K562 (cell line): ENCODE measurements around the gene RHEBL1. TPM values are rescaled to one million over a fixed set of nuclear protein-coding genes. Genes with fewer than 3 reads are reported as not detected.

Experiments used
- AFF4 ChIP-seq: sonication (generic); formaldehyde crosslinking; IDR thresholded peaks from 2 replicates; pipeline ENCODE4 v1.8.0; 2023; ENCODE audit warnings: mild to moderate bottlenecking, missing genetic modification reagents
- CEBPG ChIP-seq, 3 experiments: fragments of 200-800 bp in 1 of 3; sonication (Bioruptor generic) in 1 of 3; sonication (generic) in 1 of 3; formaldehyde crosslinking in 1 of 3; IDR thresholded peaks in 2 of 3; conservative IDR thresholded peaks in 1 of 3; 2 replicates each; pipeline versions ENCODE4 v1.6.1 to v1.8.0; 2016 to 2022; ENCODE audit warnings: missing compliant biosample characterization in 2 of 3, missing genetic modification characterization in 2 of 3, mild to moderate bottlenecking in 1 of 3, missing genetic modification reagents in 1 of 3
- EGR1 ChIP-seq: fragments of 450-650 bp; conservative IDR thresholded peaks from 2 replicates; pipeline ENCODE4 v1.6.1; 2017; ENCODE audit warnings: mild to moderate bottlenecking
- HSF4 ChIP-seq: fragments of 250-450 bp; sonication (Bioruptor Pico); IDR thresholded peaks from 2 replicates; pipeline ENCODE4 v2.1.2; 2022; ENCODE audit warnings: mild to moderate bottlenecking, moderate library complexity, borderline replicate concordance
- IFI16 ChIP-seq: fragments of 250-450 bp; sonication (Bioruptor Pico); IDR thresholded peaks from 2 replicates; pipeline ENCODE4 v2.1.2; 2022; ENCODE audit warnings: mild to moderate bottlenecking, inconsistent platforms
- KDM1A ChIP-seq, 2 experiments: fragments of 450-650 bp; IDR thresholded peaks; 2 replicates each; pipeline ENCODE4 v1.6.1; 2016; ENCODE audit warnings: mild to moderate bottlenecking in 2 of 2
- PHTF2 ChIP-seq: fragments of 250-450 bp; sonication (Bioruptor Pico); IDR thresholded peaks from 2 replicates; pipeline ENCODE4 v1.5.0; 2021; ENCODE audit warnings: mild to moderate bottlenecking
- THRAP3 ChIP-seq: fragments of 450-650 bp; IDR thresholded peaks from 2 replicates; pipeline ENCODE4 v1.6.1; 2016; ENCODE audit warnings: mild to moderate bottlenecking, inconsistent platforms, borderline replicate concordance
- YY1 ChIP-seq, 3 experiments: IDR thresholded peaks; 2 replicates each; pipeline ENCODE4 v1.6.1; 2011; ENCODE audit warnings: low read length in 2 of 3, mild to moderate bottlenecking in 2 of 3, moderate library complexity in 2 of 3, borderline replicate concordance in 1 of 3, control low read depth in 1 of 3, low read depth in 1 of 3; ENCODE audit not compliant: insufficient read depth in 3 of 3, insufficient replicate concordance in 2 of 3, control insufficient read depth in 1 of 3, insufficient read length in 1 of 3; ENCODE audit errors: extremely low read depth in 1 of 3
- ZNF232 ChIP-seq: sonication (generic); formaldehyde crosslinking; IDR thresholded peaks from 2 replicates; pipeline ENCODE4 v1.8.0; 2022; ENCODE audit warnings: mild to moderate bottlenecking, missing genetic modification reagents
- ZNF696 ChIP-seq: fragments of 250-450 bp; sonication (Bioruptor Pico); conservative IDR thresholded peaks from 2 replicates; pipeline ENCODE4 v1.4.0; 2020; ENCODE audit warnings: mild to moderate bottlenecking, moderate library complexity
- ZNF75A ChIP-seq: fragments of 450-650 bp; formaldehyde crosslinking; IDR thresholded peaks from 2 replicates; pipeline ENCODE4 v1.4.0; 2020; ENCODE audit warnings: mild to moderate bottlenecking
- polyA plus RNA-seq, 8 experiments: library from polyadenylated mRNA; depleted of rRNA in 4 of 8; stranded (reverse) in 5 of 8; unstranded in 3 of 8; fragments of >200 nt; fragmentation: Nextera tagmentation in 2 of 8; fragmentation: Illumina TruSeq in 1 of 8; extraction: Ambion mirVana in 2 of 8; extraction: Trizol in 1 of 8; gene quantifications; 2 replicates each; pipeline versions ENCODE4 v1.2.1 to v1.2.3, GENCODE V29; 2011 to 2014; ENCODE audit warnings: inconsistent platforms in 1 of 8, missing spikeins in 1 of 8
- total RNA-seq, 7 experiments: library from RNA; depleted of rRNA in 6 of 7; stranded (reverse); fragments of >200 nt in 6 of 7; fragmentation: Illumina TruSeq in 2 of 7; extraction: Trizol in 2 of 7; gene quantifications; 2 replicates each; pipeline versions ENCODE4 v1.2.1 to v1.2.3, GENCODE V29; 2011 to 2021; ENCODE audit warnings: low replicate concordance in 1 of 7
- TF ChIP-seq, protein P1 (sequence below), 2 experiments: fragments of 450-650 bp; IDR thresholded peaks; 2 replicates each; pipeline ENCODE4 v1.6.1; 2016
- TF ChIP-seq, protein P2 (sequence below): fragments of 250-450 bp; sonication (Bioruptor Pico); IDR thresholded peaks from 2 replicates; pipeline ENCODE4 v1.4.0; 2020

RHEBL1 gene
- total and polyA plus RNA-seq, 9 of the 15 experiments (the other 6 are each of a cell fraction or from before 2014, with no cell fraction given): 4.3 to 36.1 (median 8.2) TPM

GRCh38 chr12:49069507-49070346 lies at the start of gene RHEBL1 (continued):
- TF ChIP-seq YY1 (IDR thresholded peaks at IDR 0.05; ENCODE audit: borderline replicate concordance in 1 of 3, control insufficient read depth in 1 of 3, extremely low read depth in 1 of 3, insufficient read depth in 3 of 3, insufficient read length in 1 of 3, insufficient replicate concordance in 2 of 3, low read depth in 1 of 3, low read length in 2 of 3) (peak in 1 of 3 experiments; percentile 17), IFI16 (CRISPR knock-in tag) (no peak), THRAP3 (no peak), AFF4 (no peak), PHTF2 (no peak), ZNF232 (CRISPR knock-in tag) (no peak), ZNF75A (no peak), EGR1 (0 out of 2 replicates have a peak, but pooled peaks have one; percentile 26), CEBPG (CRISPR knock-in tag; IDR thresholded peaks at IDR 0.05) (peak; percentile 89), CEBPG (tag; conservative IDR thresholded peaks at IDR 0.05 in 1 of 2, IDR thresholded peaks at IDR 0.05 in 1 of 2) (peak; percentile 52 to 63), KDM1A (IDR thresholded peaks at IDR 0.05) (peak; percentile 47 to 56; a peak in 2 of 4 replicates), HSF4 (CRISPR knock-in tag) (no peak), ZNF696 (CRISPR knock-in tag) (no peak)
- TF ChIP-seq, protein P1, sequence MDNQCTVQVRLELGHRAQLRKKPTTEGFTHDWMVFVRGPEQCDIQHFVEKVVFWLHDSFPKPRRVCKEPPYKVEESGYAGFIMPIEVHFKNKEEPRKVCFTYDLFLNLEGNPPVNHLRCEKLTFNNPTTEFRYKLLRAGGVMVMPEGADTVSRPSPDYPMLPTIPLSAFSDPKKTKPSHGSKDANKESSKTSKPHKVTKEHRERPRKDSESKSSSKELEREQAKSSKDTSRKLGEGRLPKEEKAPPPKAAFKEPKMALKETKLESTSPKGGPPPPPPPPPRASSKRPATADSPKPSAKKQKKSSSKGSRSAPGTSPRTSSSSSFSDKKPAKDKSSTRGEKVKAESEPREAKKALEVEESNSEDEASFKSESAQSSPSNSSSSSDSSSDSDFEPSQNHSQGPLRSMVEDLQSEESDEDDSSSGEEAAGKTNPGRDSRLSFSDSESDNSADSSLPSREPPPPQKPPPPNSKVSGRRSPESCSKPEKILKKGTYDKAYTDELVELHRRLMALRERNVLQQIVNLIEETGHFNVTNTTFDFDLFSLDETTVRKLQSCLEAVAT (IDR thresholded peaks at IDR 0.05): peak in 1 of 2 experiments; percentile 65; a peak in 1 of 4 replicates
- TF ChIP-seq, protein P2, sequence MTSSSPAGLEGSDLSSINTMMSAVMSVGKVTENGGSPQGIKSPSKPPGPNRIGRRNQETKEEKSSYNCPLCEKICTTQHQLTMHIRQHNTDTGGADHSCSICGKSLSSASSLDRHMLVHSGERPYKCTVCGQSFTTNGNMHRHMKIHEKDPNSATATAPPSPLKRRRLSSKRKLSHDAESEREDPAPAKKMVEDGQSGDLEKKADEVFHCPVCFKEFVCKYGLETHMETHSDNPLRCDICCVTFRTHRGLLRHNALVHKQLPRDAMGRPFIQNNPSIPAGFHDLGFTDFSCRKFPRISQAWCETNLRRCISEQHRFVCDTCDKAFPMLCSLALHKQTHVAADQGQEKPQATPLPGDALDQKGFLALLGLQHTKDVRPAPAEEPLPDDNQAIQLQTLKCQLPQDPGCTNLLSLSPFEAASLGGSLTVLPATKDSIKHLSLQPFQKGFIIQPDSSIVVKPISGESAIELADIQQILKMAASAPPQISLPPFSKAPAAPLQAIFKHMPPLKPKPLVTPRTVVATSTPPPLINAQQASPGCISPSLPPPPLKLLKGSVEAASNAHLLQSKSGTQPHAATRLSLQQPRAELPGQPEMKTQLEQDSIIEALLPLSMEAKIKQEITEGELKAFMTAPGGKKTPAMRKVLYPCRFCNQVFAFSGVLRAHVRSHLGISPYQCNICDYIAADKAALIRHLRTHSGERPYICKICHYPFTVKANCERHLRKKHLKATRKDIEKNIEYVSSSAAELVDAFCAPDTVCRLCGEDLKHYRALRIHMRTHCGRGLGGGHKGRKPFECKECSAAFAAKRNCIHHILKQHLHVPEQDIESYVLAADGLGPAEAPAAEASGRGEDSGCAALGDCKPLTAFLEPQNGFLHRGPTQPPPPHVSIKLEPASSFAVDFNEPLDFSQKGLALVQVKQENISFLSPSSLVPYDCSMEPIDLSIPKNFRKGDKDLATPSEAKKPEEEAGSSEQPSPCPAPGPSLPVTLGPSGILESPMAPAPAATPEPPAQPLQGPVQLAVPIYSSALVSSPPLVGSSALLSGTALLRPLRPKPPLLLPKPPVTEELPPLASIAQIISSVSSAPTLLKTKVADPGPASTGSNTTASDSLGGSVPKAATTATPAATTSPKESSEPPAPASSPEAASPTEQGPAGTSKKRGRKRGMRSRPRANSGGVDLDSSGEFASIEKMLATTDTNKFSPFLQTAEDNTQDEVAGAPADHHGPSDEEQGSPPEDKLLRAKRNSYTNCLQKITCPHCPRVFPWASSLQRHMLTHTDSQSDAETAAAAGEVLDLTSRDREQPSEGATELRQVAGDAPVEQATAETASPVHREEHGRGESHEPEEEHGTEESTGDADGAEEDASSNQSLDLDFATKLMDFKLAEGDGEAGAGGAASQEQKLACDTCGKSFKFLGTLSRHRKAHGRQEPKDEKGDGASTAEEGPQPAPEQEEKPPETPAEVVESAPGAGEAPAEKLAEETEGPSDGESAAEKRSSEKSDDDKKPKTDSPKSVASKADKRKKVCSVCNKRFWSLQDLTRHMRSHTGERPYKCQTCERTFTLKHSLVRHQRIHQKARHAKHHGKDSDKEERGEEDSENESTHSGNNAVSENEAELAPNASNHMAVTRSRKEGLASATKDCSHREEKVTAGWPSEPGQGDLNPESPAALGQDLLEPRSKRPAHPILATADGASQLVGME (CRISPR knock-in tag): peak; percentile 49; the same call in 1 of the 2 replicates
